Endothelial cell of umbilical vein (primary cell): ENCODE results near the gene MRPL44. TPM values are rescaled to one million over a fixed set of nuclear protein-coding genes. Genes with fewer than 3 reads are reported as not detected.
A peak's percentile ranks its signal among the peaks of the same experiment; 100 is the strongest.

Experiments
- BruUV-seq: library from RNA; stranded (reverse); fragments of 400-500 nt; replicated peaks from 2 replicates; lab custom pipeline; 2021; lab: Mats Ljungman, UMichigan
- CTCF ChIA-PET: fragments of 300-600, 350-600 bp; sonication (Branson Sonifier 250); formaldehyde crosslinking; loops from one replicate; lab custom pipeline; 2021; ENCODE audit warnings: antibody characterized with exemption, inconsistent platforms; lab: Charles Lee
- POLR2A ChIA-PET: fragments of 300-600, 350-600 bp; sonication (Branson Sonifier 250); formaldehyde crosslinking; loops from one replicate; lab custom pipeline; 2021; ENCODE audit warnings: antibody characterized with exemption, inconsistent platforms; lab: Charles Lee
- DNase-seq: peaks from one replicate; pipeline ENCODE4 v3.0.0-alpha.2; 2011; ENCODE audit warnings: low read depth, low spot score
- FAIRE-seq: peaks from 2 replicates; lab custom pipeline; 2011; peaks lifted over from hg19 to GRCh38; lab: Jason Lieb, UNC
- H2AFZ ChIP-seq: 2 replicates; pipeline ENCODE4 v1.6.0; 2012; ENCODE audit warnings: low read depth, low read length, control low read depth, inconsistent platforms
- H3K27ac ChIP-seq: 2 replicates; pipeline ENCODE4 v1.5.1; 2011; ENCODE audit warnings: low read depth, mild to moderate bottlenecking, control low read depth, low read length, moderate library complexity; ENCODE audit not compliant: insufficient read depth
- H3K27me3 ChIP-seq, 2 experiments: 2 replicates each; pipeline versions ENCODE4 v1.6.0 to v1.6.1; 2011; ENCODE audit warnings: low read length in 2 of 2, mixed read lengths in 1 of 2; ENCODE audit not compliant: control insufficient read depth in 2 of 2, insufficient read depth in 2 of 2
- H3K36me3 ChIP-seq, 2 experiments: 2 replicates in 1 of 2; 3 replicates in 1 of 2; pipeline ENCODE4 v1.5.1; 2011; ENCODE audit warnings: low read length in 2 of 2, mild to moderate bottlenecking in 1 of 2, moderate library complexity in 1 of 2; ENCODE audit not compliant: control insufficient read depth in 2 of 2, insufficient read depth in 2 of 2; ENCODE audit errors: extremely low read depth in 1 of 2
- H3K4me1 ChIP-seq: 3 replicates; pipeline ENCODE4 v1.5.1; 2011; ENCODE audit warnings: mild to moderate bottlenecking, low read length; ENCODE audit not compliant: control insufficient read depth, insufficient read depth; ENCODE audit errors: extremely low read depth
- H3K4me2 ChIP-seq: 2 replicates; pipeline ENCODE4 v1.6.1; 2011; ENCODE audit warnings: low read length, control low read depth, mixed read lengths; ENCODE audit not compliant: insufficient read depth
- H3K4me3 ChIP-seq, 3 experiments: fragments of 200-600 bp in 1 of 3; sonication (generic), shearing (Covaris generic) in 1 of 3; replicated peaks in 1 of 3; 2 replicates each; pipeline ENCODE4 v1.5.1; 2011 to 2016; ENCODE audit warnings: control low read depth in 3 of 3, low read length in 3 of 3, mild to moderate bottlenecking in 2 of 3, inconsistent platforms in 1 of 3, low read depth in 1 of 3, moderate library complexity in 1 of 3; ENCODE audit not compliant: insufficient read depth in 1 of 3
- H3K79me2 ChIP-seq: 2 replicates; pipeline ENCODE4 v1.6.0; 2012; ENCODE audit warnings: low read length, inconsistent platforms; ENCODE audit not compliant: control insufficient read depth, insufficient read depth
- H3K9ac ChIP-seq: replicated peaks from 2 replicates; pipeline ENCODE3; 2011; ENCODE audit warnings: low read length, control low read depth; ENCODE audit not compliant: insufficient read depth; ENCODE audit errors: extremely low read depth
- H3K9me1 ChIP-seq: replicated peaks from 3 replicates; pipeline ENCODE4 v1.6.0; 2011; ENCODE audit warnings: mild to moderate bottlenecking, low read length; ENCODE audit not compliant: control insufficient read depth, insufficient read depth; ENCODE audit errors: extremely low read depth
- H3K9me3 ChIP-seq: replicated peaks from 2 replicates; pipeline ENCODE4 v1.5.1; 2012; ENCODE audit warnings: low read length, inconsistent platforms; ENCODE audit not compliant: control insufficient read depth, insufficient read depth
- H4K20me1 ChIP-seq: replicated peaks from 2 replicates; pipeline ENCODE3; 2011; ENCODE audit warnings: mild to moderate bottlenecking, low read length; ENCODE audit not compliant: control insufficient read depth, insufficient read depth; ENCODE audit errors: extremely low read depth
- EZH2 ChIP-seq: IDR thresholded peaks from 2 replicates; pipeline ENCODE4 v1.6.1; 2012; ENCODE audit warnings: borderline replicate concordance, low read depth, mild to moderate bottlenecking, moderate library complexity, low read length, inconsistent platforms; ENCODE audit not compliant: severe bottlenecking
- FOS ChIP-seq: IDR thresholded peaks from 2 replicates; pipeline ENCODE4 v1.6.1; 2011; ENCODE audit warnings: mild to moderate bottlenecking, low read length, moderate library complexity, borderline replicate concordance; ENCODE audit not compliant: insufficient read depth
- GATA2 ChIP-seq: IDR thresholded peaks from 2 replicates; pipeline ENCODE4 v1.7.0; 2011; ENCODE audit warnings: low read depth, mild to moderate bottlenecking, moderate library complexity, mixed read lengths, low read length; ENCODE audit not compliant: insufficient read length, insufficient read depth
- JUN ChIP-seq: IDR thresholded peaks from 2 replicates; pipeline ENCODE4 v1.6.1; 2011; ENCODE audit warnings: borderline replicate concordance, low read depth; ENCODE audit not compliant: insufficient read length, insufficient read depth
- MYC ChIP-seq: IDR thresholded peaks from one replicate; pipeline ENCODE4 v1.6.1; 2011; ENCODE audit warnings: mild to moderate bottlenecking, low read depth, low read length
- POLR2A ChIP-seq: IDR thresholded peaks from 2 replicates; pipeline ENCODE4 v1.6.1; 2012; ENCODE audit warnings: low read depth, mild to moderate bottlenecking, control low read depth, low read length
- POLR2AphosphoS5 ChIP-seq: IDR thresholded peaks from 2 replicates; pipeline ENCODE4 v1.6.1; 2012; ENCODE audit warnings: low read depth, mild to moderate bottlenecking, control low read depth, low read length, moderate library complexity; ENCODE audit not compliant: insufficient read depth
- dilution Hi-C: fragments of 300-500 bp; cut with MboI; formaldehyde crosslinking; loops from one replicate; pipeline ENCODE4 v1.15.0; 2019; ENCODE audit warnings: low sequenced_read_pairs; ENCODE audit not compliant: extremely low pct_ligation_motif_present
- intact Hi-C: fragments of 100-400 bp; cut with micrococcal nuclease; formaldehyde crosslinking; loops from one replicate; pipeline ENCODE4 v1.10.0; 2022
- polyA plus RNA-seq, 4 experiments: library from polyadenylated mRNA; depleted of rRNA in 3 of 4; stranded (reverse) in 3 of 4; unstranded in 1 of 4; fragments of >200 nt; gene quantifications; 2 replicates each; pipeline versions ENCODE4 v1.2.1 to v1.2.3, GENCODE V29; 2011 to 2012; ENCODE audit warnings: missing spikeins in 1 of 4
- total RNA-seq: library from RNA; stranded (reverse); gene quantifications from 2 replicates; pipeline ENCODE4 v1.2.3, GENCODE V29; 2021
- TF ChIP-seq, protein P1 (sequence below), 2 donors: IDR thresholded peaks; 1 replicate in 1 of 2; 2 replicates in 1 of 2; pipeline ENCODE4 v1.5.1; 2011; ENCODE audit warnings: low read length in 2 of 2, mild to moderate bottlenecking in 2 of 2, moderate library complexity in 2 of 2, control low read depth in 1 of 2, inconsistent platforms in 1 of 2, low read depth in 1 of 2; ENCODE audit not compliant: insufficient read depth in 1 of 2; ENCODE audit errors: extremely low read depth in 1 of 2
- TF ChIP-seq, protein P2 (sequence below): IDR thresholded peaks from 2 replicates; pipeline ENCODE4 v1.6.1; 2011; ENCODE audit not compliant: insufficient read depth, insufficient read length

Gene MRPL44
- total and polyA plus RNA-seq, 2 donors (not counting 3 experiments of a cell fraction or from before 2014, with no cell fraction given): 19.2 to 27.7 TPM

DNA sequence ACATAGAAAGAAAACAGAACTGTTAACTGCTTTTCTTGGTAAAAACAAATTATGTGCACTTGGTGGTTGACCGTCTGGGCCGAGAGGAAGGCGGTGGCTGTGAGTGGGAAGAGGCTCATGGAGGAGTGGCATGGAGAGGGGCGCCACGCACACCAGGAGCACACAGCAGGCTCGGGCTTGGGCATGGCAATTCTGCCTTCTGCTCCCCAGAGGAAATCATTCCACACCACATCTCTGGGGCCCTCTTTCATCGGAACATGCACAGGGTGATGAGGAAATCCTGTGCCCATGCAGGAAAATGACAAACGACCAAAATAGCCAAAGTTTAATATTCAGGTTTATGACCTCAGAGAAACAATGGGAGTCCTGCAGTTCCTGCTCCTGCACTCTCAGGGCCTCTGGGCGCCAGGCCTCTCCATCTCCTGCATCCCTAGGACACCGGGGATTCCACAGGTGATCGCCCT is 38.6 kb upstream of the MRPL44 start:
- H3K9me1 ChIP-seq: no peaks in the 10 kb centered on the region
- peaks cover 3 to 5% of the 10 kb centered on the region in 2 experiments for H3K36me3 ChIP-seq
- peak overlapping the region; percentile 67 for H3K27ac ChIP-seq
- DNase-seq (peak; percentile 82), FAIRE-seq (peak; percentile 90)
- CTCF ChIA-PET: no interaction called here
- peaks cover 74% of the 10 kb centered on the region for H3K79me2 ChIP-seq
- peaks cover 55% of the 10 kb centered on the region for H3K4me1 ChIP-seq
- POLR2A ChIA-PET: no interaction called here
- H2AFZ ChIP-seq: no peak overlapping the region
- intact Hi-C loops: loop anchor here (1.0 to 2.0 kb wide), 3 partner anchors 25 to 482 kb away; partner anchors contain the start of gene MRPL44
- H3K27me3 ChIP-seq: no peaks in the 10 kb centered on the region
- TF ChIP-seq EZH2 (no peak), FOS (peak; percentile 52), GATA2 (peak; percentile 67), POLR2A (no peak), POLR2AphosphoS5 (peak; percentile 89), MYC (no peak), JUN (peak; percentile 72)
- TF ChIP-seq, protein P1, sequence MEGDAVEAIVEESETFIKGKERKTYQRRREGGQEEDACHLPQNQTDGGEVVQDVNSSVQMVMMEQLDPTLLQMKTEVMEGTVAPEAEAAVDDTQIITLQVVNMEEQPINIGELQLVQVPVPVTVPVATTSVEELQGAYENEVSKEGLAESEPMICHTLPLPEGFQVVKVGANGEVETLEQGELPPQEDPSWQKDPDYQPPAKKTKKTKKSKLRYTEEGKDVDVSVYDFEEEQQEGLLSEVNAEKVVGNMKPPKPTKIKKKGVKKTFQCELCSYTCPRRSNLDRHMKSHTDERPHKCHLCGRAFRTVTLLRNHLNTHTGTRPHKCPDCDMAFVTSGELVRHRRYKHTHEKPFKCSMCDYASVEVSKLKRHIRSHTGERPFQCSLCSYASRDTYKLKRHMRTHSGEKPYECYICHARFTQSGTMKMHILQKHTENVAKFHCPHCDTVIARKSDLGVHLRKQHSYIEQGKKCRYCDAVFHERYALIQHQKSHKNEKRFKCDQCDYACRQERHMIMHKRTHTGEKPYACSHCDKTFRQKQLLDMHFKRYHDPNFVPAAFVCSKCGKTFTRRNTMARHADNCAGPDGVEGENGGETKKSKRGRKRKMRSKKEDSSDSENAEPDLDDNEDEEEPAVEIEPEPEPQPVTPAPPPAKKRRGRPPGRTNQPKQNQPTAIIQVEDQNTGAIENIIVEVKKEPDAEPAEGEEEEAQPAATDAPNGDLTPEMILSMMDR (IDR thresholded peaks at IDR 0.05; ENCODE audit: extremely low read depth in 1 of 2, insufficient read depth in 1 of 2, low read depth in 1 of 2, low read length in 2 of 2): no peak
- TF ChIP-seq, protein P2, sequence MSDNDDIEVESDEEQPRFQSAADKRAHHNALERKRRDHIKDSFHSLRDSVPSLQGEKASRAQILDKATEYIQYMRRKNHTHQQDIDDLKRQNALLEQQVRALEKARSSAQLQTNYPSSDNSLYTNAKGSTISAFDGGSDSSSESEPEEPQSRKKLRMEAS: no peak
- no peaks in the 10 kb centered on the region for H3K9me3 ChIP-seq
- dilution Hi-C loops: no loop called here
- H3K9ac ChIP-seq: peak overlapping the region; percentile 19
- no peak overlapping the region for H3K4me3 ChIP-seq
- H4K20me1 ChIP-seq: peaks cover 3% of the 10 kb centered on the region
- BruUV-seq: no TSS peak
- H3K4me2 ChIP-seq: peak overlapping the region; percentile 60
